BE2C (cell line): ENCODE measurements around the gene TEX29. TPM values are rescaled to one million over a fixed set of nuclear protein-coding genes. Genes with fewer than 3 reads are reported as not detected.

ENCODE experiments used
- DNase-seq: peaks from one replicate; pipeline ENCODE4 v3.0.0-alpha.2; 2020
- H3K27me3 ChIP-seq: fragments of 250-450 bp; sonication (Bioruptor Pico); 2 replicates; pipeline ENCODE4 v1.5.1; 2020; ENCODE audit warnings: mild to moderate bottlenecking
- H3K36me3 ChIP-seq: fragments of 250-450 bp; sonication (Bioruptor Pico); 2 replicates; pipeline ENCODE4 v1.5.1; 2020; ENCODE audit warnings: mild to moderate bottlenecking
- H3K4me1 ChIP-seq: fragments of 250-450 bp; sonication (Bioruptor Pico); 2 replicates; pipeline ENCODE4 v1.5.1; 2020
- H3K4me3 ChIP-seq: 2 replicates; pipeline ENCODE4 v1.5.1; 2011; ENCODE audit warnings: low read depth, low read length
- H3K9me3 ChIP-seq: fragments of 250-450 bp; sonication (Bioruptor Pico); 2 replicates; pipeline ENCODE4 v1.5.1; 2020
- polyA plus RNA-seq: library from polyadenylated mRNA; unstranded; fragments of >200 nt; gene quantifications from one replicate; pipeline ENCODE4 v1.2.1, GENCODE V29; 2012; ENCODE audit warnings: low read depth, missing spikeins; ENCODE audit not compliant: insufficient read length, insufficient read depth
- TF ChIP-seq, protein P1 (sequence below): IDR thresholded peaks from 2 replicates; pipeline ENCODE4 v1.5.1; 2012; ENCODE audit warnings: mild to moderate bottlenecking, low read depth, low read length

Gene TEX29
- not detected for polyA plus RNA-seq

DNA sequence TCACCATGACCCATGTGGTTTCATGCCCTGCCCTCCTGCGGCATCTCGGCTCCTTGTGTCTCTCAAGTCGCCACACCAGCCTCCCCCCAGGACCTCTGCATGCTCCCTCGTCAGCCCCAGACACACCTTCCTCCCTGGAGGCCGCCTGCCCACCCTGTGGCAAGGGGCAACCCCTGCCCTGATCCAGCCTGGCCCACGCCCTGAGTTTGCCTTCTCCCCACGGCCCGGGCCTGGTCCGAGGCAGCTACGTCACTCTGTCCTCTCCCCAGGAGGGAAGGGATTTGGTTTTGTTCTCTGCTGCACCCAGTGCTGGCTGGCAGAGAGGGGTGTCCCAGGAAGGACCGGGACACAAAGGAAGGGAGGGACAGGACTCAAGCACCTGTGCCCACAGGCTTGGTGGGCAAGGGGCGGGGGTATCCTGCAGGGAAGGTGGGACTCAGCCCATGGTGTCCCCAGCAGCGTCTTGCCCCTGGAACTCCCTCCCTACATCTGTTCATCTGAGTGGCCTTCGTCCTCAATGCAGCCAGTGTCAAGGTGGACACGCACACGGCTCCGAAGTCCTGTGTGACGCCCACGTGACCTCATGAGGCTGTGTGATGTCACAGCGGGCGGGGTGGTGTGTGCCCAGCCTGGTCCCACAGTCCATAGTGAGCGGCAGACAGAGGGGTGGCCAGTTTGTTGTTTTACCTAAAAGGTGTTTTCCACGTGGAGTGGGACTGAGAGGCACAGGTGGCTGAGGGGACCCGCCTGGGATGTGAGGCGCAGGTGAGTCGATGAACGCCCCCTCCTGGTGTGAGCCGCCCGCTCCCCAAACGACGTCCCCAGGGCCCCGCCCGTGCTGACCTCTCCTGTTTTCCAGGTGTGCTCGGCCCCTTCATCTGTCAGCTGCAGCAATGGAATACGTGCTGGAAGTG lies at the start of gene TEX29:
Gene TEX29, plus strand, starts transcription at position 645 of the 914 bp plus-strand sequence. Its CDS starts 249 bp downstream, at position 894.
- no peaks in the 10 kb centered on the region for H3K9me3 ChIP-seq
- peaks cover 17% of the 10 kb centered on the region for H3K27me3 ChIP-seq
- H3K36me3 ChIP-seq = no peaks in the 10 kb centered on the region
- TF ChIP-seq, protein P1, sequence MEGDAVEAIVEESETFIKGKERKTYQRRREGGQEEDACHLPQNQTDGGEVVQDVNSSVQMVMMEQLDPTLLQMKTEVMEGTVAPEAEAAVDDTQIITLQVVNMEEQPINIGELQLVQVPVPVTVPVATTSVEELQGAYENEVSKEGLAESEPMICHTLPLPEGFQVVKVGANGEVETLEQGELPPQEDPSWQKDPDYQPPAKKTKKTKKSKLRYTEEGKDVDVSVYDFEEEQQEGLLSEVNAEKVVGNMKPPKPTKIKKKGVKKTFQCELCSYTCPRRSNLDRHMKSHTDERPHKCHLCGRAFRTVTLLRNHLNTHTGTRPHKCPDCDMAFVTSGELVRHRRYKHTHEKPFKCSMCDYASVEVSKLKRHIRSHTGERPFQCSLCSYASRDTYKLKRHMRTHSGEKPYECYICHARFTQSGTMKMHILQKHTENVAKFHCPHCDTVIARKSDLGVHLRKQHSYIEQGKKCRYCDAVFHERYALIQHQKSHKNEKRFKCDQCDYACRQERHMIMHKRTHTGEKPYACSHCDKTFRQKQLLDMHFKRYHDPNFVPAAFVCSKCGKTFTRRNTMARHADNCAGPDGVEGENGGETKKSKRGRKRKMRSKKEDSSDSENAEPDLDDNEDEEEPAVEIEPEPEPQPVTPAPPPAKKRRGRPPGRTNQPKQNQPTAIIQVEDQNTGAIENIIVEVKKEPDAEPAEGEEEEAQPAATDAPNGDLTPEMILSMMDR = no peak
- H3K4me3 ChIP-seq = no peak within 1 kb of the TSS
- no peak for DNase-seq
- H3K4me1 ChIP-seq = no peaks in the 10 kb centered on the region

DNA sequence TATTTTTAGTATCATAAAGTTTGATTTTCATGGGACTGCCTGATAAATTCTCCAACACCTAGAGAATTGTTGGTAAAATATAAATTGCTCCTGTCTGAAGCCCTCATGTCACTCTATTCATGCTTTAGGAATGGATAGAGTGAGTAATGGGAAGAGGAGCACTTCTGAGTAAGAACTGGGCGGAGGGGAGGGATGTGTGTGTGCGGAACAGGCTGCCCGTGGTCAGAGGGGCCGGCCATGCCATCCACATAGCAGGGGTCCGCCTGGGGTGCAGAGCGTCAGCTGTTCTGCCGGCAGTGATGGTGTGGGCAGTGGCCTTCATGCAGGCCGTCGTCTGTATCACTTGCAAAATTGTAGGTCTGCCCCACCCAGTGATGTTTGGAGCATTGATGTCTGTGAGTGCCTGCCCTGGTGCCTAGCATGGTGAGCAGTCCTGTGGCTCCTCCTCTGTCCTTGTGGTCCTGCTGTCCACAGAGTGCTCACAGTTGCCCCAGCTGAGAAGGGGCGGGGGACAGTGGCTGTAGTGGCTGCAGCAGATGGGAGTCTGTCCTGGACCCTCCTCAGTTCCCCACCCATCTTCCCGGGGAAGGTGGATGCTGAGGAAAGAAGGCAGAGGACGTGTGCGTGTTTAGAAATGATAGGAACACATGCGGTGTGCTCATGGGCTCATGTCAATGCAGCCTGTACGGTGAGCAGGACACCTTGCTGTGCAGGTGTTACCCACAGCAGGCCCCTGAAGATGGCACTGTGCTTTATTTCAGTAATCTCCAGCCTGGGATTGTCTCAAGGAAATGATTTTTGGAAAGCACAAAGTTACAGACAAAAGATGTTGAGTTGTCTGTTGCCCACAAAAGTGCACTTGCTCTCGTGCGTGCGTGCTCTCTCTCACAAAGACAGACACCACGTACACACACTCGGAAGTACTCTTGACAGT lies 49.4 kb upstream of the TEX29 start:
- TF ChIP-seq, protein P1 = no peak
- H3K9me3 ChIP-seq = no peaks in the 10 kb centered on the region
- no peaks in the 10 kb centered on the region for H3K27me3 ChIP-seq
- H3K4me1 ChIP-seq = no peaks in the 10 kb centered on the region
- peaks cover 4% of the 10 kb centered on the region; the same call in 1 of the 2 replicates for H3K36me3 ChIP-seq
- DNase-seq = no peak
- no peak overlapping the region for H3K4me3 ChIP-seq

DNA sequence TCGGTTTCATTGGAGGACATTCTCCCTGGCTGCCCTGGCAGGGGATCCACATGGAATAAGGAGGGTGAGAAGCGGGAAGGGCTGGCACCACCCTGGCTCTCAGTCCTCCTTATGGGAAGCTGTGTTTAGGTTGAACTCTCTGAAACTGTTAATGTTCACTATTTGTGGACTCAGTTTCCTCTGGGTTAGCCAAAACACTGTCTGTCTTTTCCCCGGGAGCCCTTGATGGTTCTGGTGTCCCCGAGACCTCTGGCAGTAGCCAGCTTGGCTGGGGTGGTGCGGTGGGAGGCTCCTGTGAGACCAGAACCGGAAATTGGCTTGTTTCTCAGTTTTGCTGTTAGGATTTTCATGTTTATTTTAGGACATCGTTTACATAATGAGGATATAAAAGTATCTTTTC lies 48.3 kb upstream of the TEX29 start:
- no peak overlapping the region for H3K4me3 ChIP-seq
- H3K9me3 ChIP-seq = no peaks in the 10 kb centered on the region
- TF ChIP-seq, protein P1 = no peak
- DNase-seq = no peak
- no peaks in the 10 kb centered on the region for H3K4me1 ChIP-seq
- H3K36me3 ChIP-seq = peaks cover 4% of the 10 kb centered on the region; the same call in 1 of the 2 replicates
- no peaks in the 10 kb centered on the region for H3K27me3 ChIP-seq

DNA sequence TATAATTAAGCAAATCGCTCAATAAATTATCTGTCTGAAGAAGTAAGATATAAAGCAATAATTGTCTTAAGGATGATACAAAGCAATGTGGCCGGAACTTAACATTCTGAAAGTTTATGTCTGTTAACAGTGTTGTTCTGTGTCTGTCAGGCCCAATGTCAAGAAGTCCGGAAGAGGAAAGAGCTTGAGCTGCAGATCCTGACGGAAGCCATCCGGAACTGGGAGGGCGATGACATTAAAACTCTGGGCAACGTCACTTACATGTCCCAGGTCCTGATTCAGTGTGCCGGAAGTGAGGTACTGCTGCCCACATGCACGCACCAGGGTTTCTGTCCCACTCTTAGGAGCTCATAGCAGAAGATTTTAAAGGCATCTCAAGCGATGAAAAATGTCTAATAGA lies 45.1 kb upstream of the TEX29 start:
- peaks cover 9% of the 10 kb centered on the region for H3K36me3 ChIP-seq

DNA sequence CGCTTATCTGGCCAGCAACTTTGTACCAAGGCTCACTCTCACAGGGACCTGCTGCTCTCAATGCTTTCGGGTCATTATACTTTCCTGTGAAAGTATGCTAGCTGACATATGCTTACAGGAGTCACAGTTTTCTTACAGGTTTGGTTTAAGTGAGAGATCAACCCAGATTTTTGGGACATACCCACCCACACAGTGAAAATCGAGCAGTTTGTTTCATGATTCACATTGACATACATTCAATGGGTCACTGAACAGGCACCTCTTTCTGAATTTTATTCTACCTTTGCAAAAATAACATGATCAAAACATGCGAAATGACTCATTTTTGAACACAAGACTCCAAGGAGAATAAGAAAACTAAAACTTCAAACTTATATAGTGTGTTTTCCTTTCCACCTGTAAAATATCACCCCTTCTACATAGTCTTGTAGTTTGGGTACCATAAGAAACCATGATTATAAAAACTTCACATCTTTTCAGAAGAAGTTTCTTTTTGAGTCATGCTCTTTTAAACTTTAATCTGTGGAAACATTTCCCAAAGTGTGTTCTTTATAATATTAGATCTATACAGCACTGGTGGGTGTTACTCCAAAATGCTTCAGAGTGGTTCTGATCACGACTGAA lies 44.3 kb upstream of the TEX29 start:
- no peaks in the 10 kb centered on the region for H3K9me3 ChIP-seq
- peaks cover 12% of the 10 kb centered on the region for H3K36me3 ChIP-seq
- no peaks in the 10 kb centered on the region for H3K27me3 ChIP-seq
- TF ChIP-seq, protein P1 = no peak
- DNase-seq = no peak
- H3K4me1 ChIP-seq = no peaks in the 10 kb centered on the region
- H3K4me3 ChIP-seq = no peak overlapping the region

More for the DNA sequence above, 45.1 kb upstream of the TEX29 start:
- no peaks in the 10 kb centered on the region for H3K4me1 ChIP-seq
- H3K27me3 ChIP-seq = no peaks in the 10 kb centered on the region
- no peaks in the 10 kb centered on the region for H3K9me3 ChIP-seq
- TF ChIP-seq, protein P1 = no peak
- DNase-seq = no peak
- no peak overlapping the region for H3K4me3 ChIP-seq
